GM18519 (cell line): ENCODE data around the gene SLC28A2.
"Not testable (repeated sequence)": the region's sequence is repeated elsewhere in the genome, so short reads cannot be mapped to it uniquely, and the experiment has no call there.

Experiments used
- ATAC-seq: cut with Tn5 transposase; IDR thresholded peaks from one replicate; pipeline ENCODE4 v1.9.1; 2021; ENCODE audit warnings: mild to moderate bottlenecking, moderate library complexity; ENCODE audit not compliant: unreplicated experiment, low FRiP score

SLC28A2 gene, protein sequence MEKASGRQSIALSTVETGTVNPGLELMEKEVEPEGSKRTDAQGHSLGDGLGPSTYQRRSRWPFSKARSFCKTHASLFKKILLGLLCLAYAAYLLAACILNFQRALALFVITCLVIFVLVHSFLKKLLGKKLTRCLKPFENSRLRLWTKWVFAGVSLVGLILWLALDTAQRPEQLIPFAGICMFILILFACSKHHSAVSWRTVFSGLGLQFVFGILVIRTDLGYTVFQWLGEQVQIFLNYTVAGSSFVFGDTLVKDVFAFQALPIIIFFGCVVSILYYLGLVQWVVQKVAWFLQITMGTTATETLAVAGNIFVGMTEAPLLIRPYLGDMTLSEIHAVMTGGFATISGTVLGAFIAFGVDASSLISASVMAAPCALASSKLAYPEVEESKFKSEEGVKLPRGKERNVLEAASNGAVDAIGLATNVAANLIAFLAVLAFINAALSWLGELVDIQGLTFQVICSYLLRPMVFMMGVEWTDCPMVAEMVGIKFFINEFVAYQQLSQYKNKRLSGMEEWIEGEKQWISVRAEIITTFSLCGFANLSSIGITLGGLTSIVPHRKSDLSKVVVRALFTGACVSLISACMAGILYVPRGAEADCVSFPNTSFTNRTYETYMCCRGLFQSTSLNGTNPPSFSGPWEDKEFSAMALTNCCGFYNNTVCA

DNA sequence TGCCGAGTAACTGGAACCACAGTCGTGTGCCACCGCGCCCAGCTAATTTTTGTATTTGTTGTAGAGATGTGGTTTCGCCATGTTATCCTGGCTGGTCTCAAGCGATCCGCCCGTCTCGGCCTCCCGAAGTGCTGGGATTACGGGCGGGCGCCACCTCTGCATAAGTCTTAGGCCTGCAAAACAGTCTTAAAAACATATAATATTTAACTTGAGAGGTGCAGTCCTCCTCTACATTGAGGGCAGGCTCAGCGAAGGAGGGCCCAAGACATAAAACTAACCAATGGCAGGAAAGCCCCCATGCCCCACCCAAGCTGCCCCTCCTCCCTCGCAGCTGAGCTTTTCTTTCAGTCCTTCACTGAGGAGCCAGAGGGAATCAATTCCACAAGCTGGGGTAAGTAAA, at the start of gene SLC28A2:
SLC28A2 (plus strand) TSS at position 347 of the 400 bp plus-strand sequence. CDS start 982 bp downstream, outside the sequence.
- ATAC-seq: no peak

DNA sequence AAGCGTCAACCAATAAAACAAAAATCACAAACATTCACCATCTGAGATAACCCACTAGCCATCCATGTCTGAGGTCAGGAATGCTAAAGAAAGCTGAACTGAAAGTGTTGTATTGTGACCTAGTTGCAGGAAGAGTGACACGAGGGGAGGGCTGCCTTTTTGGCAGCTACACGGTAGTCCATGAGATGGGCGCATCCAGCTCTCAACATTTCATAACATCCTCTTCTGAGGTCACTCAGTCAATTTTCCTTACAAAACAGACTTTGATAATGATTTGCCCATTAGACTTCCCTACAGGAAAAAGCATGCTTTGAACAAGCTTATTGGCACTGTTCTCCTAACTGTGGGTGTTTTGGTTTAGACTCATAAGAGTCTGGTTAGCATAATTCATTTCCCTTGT, 48.9 kb upstream of the SLC28A2 start:
- ATAC-seq: no peak

DNA sequence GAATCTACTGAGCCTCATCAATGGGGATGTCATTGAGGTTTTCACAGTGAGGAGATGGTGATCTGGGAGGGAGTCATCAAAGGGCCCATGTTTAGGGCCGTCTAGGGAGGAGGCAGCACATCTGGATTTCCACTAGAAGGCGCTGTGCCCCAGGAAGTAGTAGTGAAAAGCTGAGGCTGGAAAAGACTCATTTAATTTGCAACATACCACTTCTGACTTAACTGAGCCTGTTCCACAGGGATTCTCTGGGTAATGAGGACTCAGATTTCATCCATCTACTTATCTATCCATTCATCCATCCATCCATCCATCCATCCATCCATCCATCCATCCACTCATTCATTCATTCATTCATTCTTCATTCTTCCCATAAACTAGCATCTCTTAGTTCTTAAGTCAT, 46.8 kb upstream of the SLC28A2 start:
- no peak for ATAC-seq

DNA sequence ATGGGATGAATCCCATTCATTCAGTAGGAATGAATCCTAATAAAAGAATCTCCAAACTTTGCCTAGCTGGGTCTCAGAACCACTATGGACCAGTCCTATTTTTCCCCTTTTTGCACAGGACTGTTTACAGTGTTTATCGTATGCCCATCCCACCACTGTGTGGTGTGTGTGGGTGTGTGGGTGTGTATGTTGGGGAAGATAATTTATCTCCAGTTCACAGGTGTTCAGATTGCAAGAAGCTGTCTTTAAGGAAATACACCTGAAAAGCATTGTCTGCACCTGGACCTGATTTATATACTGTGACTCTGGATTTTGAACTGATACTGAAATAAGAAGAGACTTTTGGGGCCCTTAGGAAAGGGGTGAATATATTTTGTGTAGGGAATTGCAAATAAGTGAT, 39.5 kb upstream of the SLC28A2 start:
- ATAC-seq: no peak

DNA sequence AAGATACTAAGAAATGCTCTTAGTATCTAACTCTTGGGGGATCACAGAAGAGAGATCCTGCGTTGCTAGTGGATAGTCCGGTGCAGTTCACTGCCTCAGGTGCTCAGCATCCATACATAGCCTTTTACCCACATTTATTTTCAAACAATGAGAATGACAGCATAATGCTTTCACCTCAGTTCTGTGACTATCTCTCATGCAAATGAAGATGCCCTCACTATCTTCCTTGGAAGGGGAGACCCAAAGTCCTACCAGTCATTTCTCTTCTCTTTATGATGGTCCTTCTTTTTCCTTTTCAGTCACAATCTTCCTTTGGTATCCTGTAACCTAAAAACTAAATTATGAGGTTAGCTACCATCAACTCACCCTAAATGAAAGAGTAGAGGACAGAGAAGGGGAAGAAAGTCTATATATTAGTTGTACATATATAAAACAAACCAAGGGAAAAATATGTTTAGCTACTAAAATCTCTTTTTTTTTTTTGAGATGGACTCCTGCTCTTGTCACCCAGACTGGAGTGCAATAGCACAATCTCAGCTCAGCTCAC, 30.9 kb upstream of the SLC28A2 start:
- no peak for ATAC-seq

DNA sequence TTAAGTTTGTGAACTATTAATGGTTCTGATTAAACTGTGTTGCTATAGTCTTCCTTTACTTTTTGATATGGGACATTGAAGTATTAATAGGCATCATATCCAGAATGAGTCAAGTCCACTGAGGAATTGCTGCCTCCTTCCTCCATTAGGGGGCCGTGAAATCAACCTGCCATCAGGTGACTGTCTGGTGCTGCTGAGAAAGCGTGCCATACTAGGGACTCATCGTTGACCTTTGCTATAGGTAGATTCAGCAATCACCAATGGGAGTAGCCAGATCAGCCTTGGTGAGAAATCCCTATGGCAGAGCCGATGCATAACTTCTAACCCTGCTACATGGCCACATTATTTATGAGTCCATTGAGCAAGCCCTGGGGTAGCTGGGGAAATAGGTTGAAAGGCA, 30.1 kb upstream of the SLC28A2 start:
- ATAC-seq: no peak

DNA sequence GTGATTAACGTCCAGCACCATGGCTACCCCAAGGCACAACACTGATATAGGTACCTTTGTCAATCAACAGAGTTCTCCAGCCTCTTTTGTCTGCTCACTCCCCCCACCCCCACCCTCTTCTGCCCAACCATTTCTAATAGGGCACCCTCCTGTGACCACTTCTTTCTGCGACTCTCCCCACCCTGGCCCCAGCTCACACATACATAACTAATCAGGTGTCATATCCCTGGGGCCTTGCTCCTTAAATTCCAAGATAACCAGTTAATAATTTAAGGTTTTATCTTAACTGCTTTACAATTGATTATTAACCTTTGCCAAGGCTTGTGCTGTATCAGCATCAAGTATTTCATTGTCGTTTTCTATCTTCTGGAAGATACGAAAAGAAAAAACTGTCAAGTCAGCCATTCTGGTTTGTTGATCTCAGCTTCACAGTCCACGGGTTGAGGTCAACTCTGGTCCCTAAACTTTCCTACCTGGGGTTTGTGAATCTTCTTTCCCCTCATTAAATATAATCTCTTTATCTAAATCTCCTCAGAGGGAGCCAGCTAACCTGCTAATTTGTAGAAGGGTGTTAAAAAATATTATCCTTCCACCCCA, 27.3 kb upstream of the SLC28A2 start:
- no peak for ATAC-seq

DNA sequence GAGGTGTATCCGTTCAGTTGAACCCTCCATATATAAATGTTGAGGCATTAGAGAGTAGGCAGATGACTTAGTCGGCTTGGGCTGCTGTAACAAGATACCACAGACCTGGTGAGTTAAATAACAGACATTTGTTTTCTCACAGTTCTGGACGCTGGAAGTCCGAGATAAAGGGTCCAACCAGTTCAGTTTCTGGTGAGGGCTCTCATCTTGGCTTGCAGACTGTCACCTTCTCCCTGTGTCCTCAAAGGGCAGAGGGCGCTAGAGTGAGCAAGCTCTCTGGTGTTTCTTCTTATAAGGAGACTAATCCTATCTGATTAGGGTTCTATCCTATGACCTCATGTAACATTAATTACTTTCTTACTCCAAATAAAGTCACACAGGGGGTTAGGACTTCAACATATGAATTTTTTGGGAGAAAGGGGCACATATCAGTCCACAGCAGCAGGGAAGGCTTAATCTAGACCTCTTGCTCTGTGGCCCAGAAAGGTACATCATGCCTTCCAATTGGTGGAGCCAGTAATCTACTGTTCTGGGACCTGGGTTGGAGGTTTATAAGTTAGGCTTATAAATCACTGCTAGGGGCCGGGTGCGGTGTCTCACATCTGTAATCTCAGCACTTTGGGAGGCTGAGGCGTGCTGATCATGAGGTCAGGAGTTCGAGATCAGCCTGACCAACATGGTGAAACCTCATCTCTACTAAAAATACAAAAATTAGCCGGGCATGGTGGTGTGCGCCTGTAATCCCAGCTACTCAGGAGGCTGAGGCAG, 26.3 kb upstream of the SLC28A2 start:
- no peak for ATAC-seq

DNA sequence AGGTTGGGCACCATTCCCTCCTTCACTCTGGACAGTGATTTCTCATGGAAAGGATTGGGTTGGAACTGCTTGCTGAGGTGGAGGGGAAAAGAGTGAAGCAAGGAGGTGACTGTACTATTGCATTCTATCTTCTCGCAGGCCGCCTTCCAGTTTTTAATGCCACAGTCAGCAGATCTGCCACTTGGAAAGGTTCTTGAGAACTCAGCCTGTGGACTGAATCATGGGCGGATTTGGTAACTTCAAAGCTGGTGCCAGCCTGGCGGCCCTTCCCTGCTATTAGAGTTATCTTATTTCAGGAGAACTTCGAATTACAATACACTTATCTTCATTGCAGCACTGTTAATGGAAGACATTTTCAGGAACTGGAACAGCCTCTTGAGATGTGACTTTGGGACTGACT, 23.1 kb upstream of the SLC28A2 start:
- no peak for ATAC-seq

DNA sequence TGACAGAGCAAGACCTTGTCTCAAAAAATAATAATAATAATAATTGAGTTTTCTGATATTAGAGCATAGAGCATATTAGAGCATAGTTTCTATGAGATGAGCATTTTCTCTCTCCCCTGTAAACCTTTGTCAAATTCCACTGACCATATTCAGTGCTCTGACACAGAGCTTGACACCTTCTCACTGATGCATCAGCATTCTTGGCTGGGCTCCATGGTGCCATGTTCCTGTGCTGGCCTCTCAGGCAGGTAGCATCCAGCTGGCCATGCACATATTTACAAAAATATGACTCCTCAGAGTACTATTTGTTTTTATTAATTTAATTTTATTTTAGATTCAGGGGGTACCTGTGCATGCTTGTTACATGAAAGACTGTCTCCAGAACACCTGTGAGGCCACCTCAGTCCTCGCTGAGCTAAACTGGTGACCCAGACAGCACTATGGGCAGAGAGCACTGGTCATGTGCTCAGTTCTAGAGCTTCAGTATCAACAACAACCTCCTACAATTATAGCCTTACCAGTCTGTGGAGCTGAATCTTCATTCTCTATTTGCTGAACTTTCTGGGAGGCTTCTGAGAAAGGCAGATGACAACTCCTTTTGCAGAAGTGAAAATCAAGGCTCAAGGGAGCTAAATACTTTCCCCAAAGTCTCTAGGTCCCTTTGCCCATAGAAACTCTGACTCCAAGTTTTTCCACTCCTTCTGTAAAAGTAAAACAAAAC, 21.6 kb upstream of the SLC28A2 start:
- no peak for ATAC-seq

DNA sequence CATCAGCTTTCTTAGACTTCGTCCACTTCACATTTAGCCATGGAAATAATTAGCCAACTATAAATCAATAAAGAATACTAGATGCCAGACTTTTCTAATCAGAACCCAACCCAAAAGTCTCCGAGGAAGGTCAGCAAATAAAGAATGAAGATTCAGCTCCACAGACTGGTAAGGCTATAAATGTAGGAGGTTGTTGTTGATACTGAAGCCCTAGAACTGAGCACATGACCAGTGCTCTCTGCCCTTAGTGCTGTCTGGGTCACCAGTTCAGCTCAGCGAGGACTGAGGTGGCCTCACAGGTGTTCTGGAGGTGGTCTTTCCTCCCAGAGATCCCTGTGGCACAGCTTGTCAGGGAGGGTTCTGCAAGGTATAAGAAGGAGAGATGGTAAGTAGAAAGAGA, 20.9 kb upstream of the SLC28A2 start:
- ATAC-seq: no peak

DNA sequence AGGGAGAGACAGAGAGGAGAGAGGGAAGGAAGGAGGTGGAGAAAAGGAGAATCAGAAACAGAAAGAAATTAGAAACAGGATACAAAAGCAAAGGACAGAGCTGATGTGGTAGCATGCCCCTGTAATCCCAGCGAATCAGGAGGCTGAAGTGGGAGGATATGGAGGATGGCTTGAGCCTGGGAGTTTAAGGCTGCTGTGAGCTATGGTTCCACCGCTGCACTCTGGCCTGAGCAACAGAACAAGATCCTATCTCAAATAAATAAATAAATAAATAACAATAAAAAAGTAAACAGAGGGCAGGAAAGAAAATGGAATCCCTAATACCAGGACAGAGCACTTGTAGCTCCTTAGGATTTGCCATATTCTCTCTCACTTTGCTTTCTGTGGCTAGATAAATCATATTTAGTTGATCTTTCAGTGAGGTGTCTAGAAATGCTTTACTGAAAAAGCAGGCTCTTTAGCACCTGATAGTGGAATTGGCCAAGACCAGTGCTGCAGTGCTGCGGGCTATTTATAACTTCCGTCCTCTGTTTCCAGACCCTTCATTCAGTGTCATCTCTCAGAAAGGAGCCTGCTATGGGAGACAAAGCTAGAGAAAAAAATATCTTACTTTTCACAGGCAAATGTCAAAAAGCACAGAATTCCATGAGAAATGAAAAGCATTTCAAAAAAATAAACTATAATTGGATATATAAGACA, 20.0 kb upstream of the SLC28A2 start:
- ATAC-seq: no peak

DNA sequence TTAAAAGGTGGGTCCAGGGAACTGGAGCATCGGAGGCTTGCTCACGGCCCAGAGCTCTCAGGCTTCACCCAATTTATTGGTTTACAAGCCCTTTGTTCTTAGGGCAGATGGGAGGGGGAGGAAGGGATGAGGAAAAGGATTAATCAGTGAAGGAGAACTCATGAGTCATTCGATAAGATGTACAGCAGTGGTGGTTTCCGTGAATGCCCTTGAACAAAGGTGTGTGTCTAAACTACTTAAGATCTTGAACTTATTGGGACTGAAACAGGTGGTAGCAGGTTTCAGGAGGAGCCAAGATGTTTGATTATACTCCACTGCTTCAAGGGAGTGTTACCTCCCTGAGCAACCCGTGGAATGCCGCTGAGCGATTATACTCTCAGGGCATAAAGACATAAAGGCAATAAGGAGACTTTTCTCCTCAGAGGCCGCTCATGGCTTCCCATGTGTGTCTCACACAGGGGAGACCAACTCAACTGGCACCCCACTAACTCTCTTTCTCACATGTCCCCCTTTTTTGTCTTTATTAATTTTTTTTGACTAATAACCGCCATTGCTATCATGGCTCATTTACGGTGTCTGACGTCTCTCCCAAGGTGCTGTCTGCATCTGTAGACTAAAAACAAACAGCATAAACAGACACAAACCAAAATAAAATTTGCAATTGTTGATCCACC, 17.3 kb upstream of the SLC28A2 start:
- ATAC-seq: no peak

DNA sequence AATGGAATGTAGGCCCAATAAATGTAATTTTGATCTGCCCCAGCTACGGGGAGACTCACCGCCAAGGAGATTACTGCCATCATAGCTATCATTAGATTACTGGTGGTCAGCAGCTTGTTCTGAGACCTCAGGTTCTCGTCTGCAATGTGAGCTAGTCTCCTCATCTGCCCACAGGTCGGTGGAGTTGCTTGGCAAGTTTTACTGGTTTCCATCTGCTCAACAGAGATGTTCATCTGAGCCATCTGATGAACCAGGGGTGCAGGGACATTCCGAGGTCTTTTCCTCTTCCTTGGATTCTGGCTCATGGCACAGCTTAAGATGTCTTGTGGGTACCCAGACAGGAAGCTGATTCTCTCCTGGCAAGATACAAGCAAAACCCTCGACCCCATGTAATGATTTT, 15.2 kb upstream of the SLC28A2 start:
- ATAC-seq: not testable (repeated sequence)

DNA sequence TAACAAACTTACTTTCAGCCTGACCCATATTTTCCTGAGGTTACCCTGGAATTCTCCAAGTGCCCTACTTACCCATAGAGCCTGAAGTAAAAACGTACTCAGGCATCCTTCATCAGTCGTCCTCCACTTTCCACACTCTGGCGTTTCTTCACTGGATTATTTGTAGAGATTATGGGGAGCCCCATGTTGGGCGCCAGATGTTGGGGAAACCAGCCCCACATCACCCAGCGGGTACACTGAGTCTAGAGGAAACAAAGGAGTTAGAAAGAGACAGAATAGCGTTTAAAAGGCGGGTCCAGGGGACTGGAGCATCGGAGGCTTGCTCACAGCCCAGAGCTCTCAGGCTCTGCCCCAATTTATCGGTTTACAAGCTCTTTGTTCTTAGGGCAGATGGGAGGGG, 9.7 kb upstream of the SLC28A2 start:
- ATAC-seq: no peak

DNA sequence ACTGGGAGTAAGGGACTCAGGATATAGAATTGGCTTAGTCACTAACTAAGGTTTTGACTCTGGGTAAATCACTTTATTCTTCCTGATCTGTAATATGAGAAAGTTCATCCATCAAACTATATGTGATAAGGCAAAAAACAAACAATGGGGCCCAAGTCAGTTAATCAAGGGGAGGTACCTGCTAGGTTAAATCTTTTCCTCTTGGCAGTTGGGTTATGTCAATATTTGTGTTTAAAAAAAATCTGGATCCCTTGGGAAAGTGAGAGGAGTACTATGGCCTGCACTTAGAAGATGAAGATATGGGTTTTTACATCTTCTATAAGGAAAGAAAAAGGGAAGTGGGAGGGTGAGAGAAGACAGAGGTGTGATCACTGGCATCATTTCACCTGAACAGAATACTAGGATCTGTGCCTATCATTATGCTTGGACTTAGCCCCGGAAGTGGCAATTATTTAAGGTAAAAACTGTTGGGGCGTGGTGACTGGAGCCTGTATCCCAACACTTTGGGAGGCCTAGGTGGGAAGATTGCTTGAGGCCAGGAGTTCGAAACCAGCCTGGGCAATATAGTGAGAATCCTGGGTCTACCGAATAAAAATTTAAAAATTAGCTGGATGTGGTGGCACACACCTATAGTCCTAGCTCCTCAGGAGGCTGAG, 2.8 kb upstream of the SLC28A2 start:
- ATAC-seq: no peak

DNA sequence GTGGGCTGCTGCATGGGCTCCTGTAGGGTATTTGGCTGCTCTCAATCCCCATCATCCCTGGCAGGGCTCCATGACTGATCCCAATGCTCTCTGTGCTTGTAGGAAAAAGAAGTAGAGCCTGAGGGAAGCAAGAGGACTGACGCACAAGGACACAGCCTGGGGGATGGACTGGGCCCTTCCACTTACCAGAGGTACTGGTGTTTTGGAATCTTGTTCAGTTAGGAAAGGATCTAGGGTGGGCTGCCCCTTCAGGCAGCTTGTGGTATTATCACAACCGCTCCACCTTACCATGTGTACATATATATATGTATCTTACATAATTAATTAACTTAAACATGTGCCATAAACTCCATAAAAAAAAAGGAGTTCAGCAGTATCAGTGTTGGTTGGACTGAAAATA, 1.3 kb downstream of the SLC28A2 start:
- no peak for ATAC-seq

DNA sequence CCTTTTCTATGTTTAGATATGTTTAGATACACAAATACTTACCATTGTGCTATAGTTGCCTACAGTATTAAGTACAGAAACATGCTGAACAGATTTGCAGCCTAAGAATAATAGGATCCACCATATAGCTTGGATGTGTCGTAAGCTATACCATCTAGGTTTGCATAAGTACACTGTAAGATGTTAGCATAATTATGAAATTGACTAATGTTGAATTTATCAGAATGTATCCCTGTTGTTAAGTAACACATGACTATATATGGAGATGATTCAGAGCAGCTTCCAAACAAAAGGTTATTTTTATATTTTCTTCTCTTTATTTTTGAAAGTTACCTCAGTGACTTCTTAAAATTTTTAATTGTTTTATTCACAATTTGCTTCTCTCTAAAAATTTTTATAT, 2.4 kb downstream of the SLC28A2 start:
- ATAC-seq: no peak
